Suprapubic skin (tissue), 4 donors: ENCODE results near the gene LRMDA. TPM values are rescaled to one million over a fixed set of nuclear protein-coding genes. Genes with fewer than 3 reads are reported as not detected.

Experiments
- DNase-seq, 2 donors: peaks; one replicate each; pipeline ENCODE4 v3.0.0-alpha.2; 2019; ENCODE audit warnings: low spot score in 2 of 2
- H3K27ac ChIP-seq: fragments of 200-600 bp; sonication (generic); one replicate; pipeline ENCODE4 v1.5.1; 2019
- H3K27me3 ChIP-seq: fragments of 200-600 bp; sonication (generic); one replicate; pipeline ENCODE4 v1.5.1; 2019
- H3K36me3 ChIP-seq: fragments of 200-600 bp; sonication (generic); one replicate; pipeline ENCODE4 v1.5.1; 2019
- H3K4me1 ChIP-seq: fragments of 200-600 bp; sonication (generic); one replicate; pipeline ENCODE4 v1.5.1; 2019
- H3K4me3 ChIP-seq: fragments of 200-600 bp; sonication (generic); one replicate; pipeline ENCODE4 v1.5.1; 2019; ENCODE audit warnings: mild to moderate bottlenecking
- H3K9me3 ChIP-seq: fragments of 200-600 bp; sonication (generic); one replicate; pipeline ENCODE4 v1.5.1; 2019
- CTCF ChIP-seq, 2 donors: fragments of 200-600 bp in 1 of 2; fragments of 450-650 bp in 1 of 2; sonication (generic) in 1 of 2; IDR thresholded peaks; one replicate each; pipeline ENCODE4 v1.5.1; 2016 to 2019; ENCODE audit warnings: antibody characterized with exemption in 2 of 2, mild to moderate bottlenecking in 1 of 2, moderate library complexity in 1 of 2
- EP300 ChIP-seq: sonication (generic); formaldehyde crosslinking; IDR thresholded peaks from one replicate; pipeline ENCODE4 v1.6.1; 2017; ENCODE audit warnings: antibody characterized with exemption
- POLR2A ChIP-seq, 2 donors: fragments of 450-650 bp; IDR thresholded peaks; one replicate each; pipeline ENCODE4 v1.6.1; 2017; ENCODE audit warnings: antibody characterized with exemption in 2 of 2, mild to moderate bottlenecking in 2 of 2, moderate library complexity in 2 of 2
- POLR2AphosphoS5 ChIP-seq, 3 donors: sonication (generic); formaldehyde crosslinking; IDR thresholded peaks; one replicate each; pipeline ENCODE4 v1.6.1; 2017; ENCODE audit warnings: antibody characterized with exemption in 3 of 3
- WGBS: methylation state at CpG from one replicate; pipeline ENCODE4 v1.1.5; 2018; 5-methylcytosine and 5-hydroxymethylcytosine counted together
- total RNA-seq, 4 donors: library from RNA; depleted of rRNA; stranded (reverse); fragments of >200 nt; gene quantifications; one replicate each; pipeline ENCODE4 v1.1.0, GENCODE V29; 2016

Gene LRMDA
- total RNA-seq, 4 donors from 2014 or later: 0.10 to 2.9 (median 1.9) TPM; not detected in 1

DNA sequence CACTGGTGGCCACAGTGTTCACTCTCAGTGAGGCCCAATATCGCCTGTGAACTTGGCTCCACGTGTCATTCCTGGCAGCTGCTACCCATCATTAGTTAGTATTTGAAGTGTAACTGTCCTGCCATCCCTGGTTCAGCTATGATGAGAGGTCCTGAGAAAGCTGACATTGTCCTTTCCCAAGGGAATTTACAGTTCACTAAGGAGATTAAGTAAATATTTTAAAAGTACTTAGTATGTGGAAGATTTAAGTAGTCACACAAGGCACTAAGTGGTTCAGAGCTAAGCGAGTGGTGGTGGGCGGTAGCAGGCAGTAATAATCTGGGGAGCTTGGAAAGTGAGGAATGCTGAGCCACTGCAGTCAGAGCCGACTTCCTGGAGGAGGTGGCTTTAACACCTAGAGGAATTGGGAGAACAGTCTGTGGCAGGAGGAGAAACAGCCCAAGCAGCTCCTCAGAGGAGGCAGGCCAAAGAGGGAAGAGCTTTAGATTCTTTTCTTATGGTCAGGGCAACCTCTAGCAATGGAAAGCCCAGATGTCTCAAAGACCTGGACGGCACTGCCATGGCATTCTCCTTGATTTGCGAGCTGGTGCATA lies 519.7 kb downstream of the LRMDA start:
- DNase-seq: no peak

GRCh38 chr10:75951627-75952026 lies 520.2 kb downstream of the LRMDA start:
- H3K27ac ChIP-seq: no peak overlapping the region
- no peaks in the 10 kb centered on the region for H3K4me1 ChIP-seq
- no peak for TF ChIP-seq EP300
- TF ChIP-seq POLR2A (IDR thresholded peaks at IDR 0.05): no peak
- TF ChIP-seq POLR2AphosphoS5 (IDR thresholded peaks at IDR 0.05): no peak
- no peak for TF ChIP-seq CTCF (IDR thresholded peaks at IDR 0.05)
- 91% methylated on average over 7 of the region's 7 CpGs for WGBS
- no peak for DNase-seq
- H3K4me3 ChIP-seq: no peak overlapping the region
- H3K9me3 ChIP-seq: no peaks in the 10 kb centered on the region
- no peaks in the 10 kb centered on the region for H3K27me3 ChIP-seq
- H3K36me3 ChIP-seq: no peaks in the 10 kb centered on the region

More for the DNA sequence above, 519.7 kb downstream of the LRMDA start:
- Histone ChIP-seq H3K4me1 (no peaks in the 10 kb centered on the region), H3K27ac (no peak overlapping the region), H3K27me3 (no peaks in the 10 kb centered on the region), H3K9me3 (no peaks in the 10 kb centered on the region), H3K36me3 (no peaks in the 10 kb centered on the region), H3K4me3 (no peak overlapping the region)
- TF ChIP-seq POLR2A (IDR thresholded peaks at IDR 0.05) (no peak), EP300 (no peak)
- 77% methylated on average over 7 of the region's 7 CpGs for WGBS

GRCh38 chr10:75952093-75952492 lies 520.7 kb downstream of the LRMDA start:
- no peak overlapping the region for H3K27ac ChIP-seq
- DNase-seq: no peak
- TF ChIP-seq CTCF (IDR thresholded peaks at IDR 0.05): no peak
- no peak for TF ChIP-seq POLR2A (IDR thresholded peaks at IDR 0.05)
- no peak for TF ChIP-seq EP300
- no peak for TF ChIP-seq POLR2AphosphoS5 (IDR thresholded peaks at IDR 0.05)
- WGBS: 89% methylated on average over 7 of the region's 7 CpGs
- H3K36me3 ChIP-seq: no peaks in the 10 kb centered on the region
- H3K4me3 ChIP-seq: no peak overlapping the region
- no peaks in the 10 kb centered on the region for H3K9me3 ChIP-seq
- H3K4me1 ChIP-seq: no peaks in the 10 kb centered on the region
- H3K27me3 ChIP-seq: no peaks in the 10 kb centered on the region

GRCh38 chr10:75954486-75954885 lies 523.1 kb downstream of the LRMDA start:
- no peak for DNase-seq
- 85% methylated on average over 4 of the region's 4 CpGs for WGBS
- Histone ChIP-seq H3K4me3 (no peak overlapping the region), H3K27ac (no peak overlapping the region), H3K9me3 (no peaks in the 10 kb centered on the region), H3K36me3 (no peaks in the 10 kb centered on the region), H3K4me1 (no peaks in the 10 kb centered on the region), H3K27me3 (no peaks in the 10 kb centered on the region)
- TF ChIP-seq CTCF (IDR thresholded peaks at IDR 0.05): no peak

GRCh38 chr10:75955973-75956502 lies 524.6 kb downstream of the LRMDA start:
- H3K27me3 ChIP-seq: no peaks in the 10 kb centered on the region
- TF ChIP-seq POLR2AphosphoS5 (IDR thresholded peaks at IDR 0.05) (no peak), POLR2A (IDR thresholded peaks at IDR 0.05) (no peak), EP300 (no peak), CTCF (IDR thresholded peaks at IDR 0.05) (no peak)
- H3K4me1 ChIP-seq: no peaks in the 10 kb centered on the region
- no peaks in the 10 kb centered on the region for H3K9me3 ChIP-seq
- WGBS: 88% methylated on average over 2 of the region's 2 CpGs
- H3K27ac ChIP-seq: no peak overlapping the region
- no peak for DNase-seq
- no peak overlapping the region for H3K4me3 ChIP-seq
- no peaks in the 10 kb centered on the region for H3K36me3 ChIP-seq

- Histone ChIP-seq H3K27me3 (no peaks in the 10 kb centered on the region), H3K36me3 (no peaks in the 10 kb centered on the region), H3K4me3 (no peak overlapping the region), H3K4me1 (no peaks in the 10 kb centered on the region), H3K27ac (no peak overlapping the region), H3K9me3 (no peaks in the 10 kb centered on the region)
- TF ChIP-seq POLR2AphosphoS5 (IDR thresholded peaks at IDR 0.05) (no peak), EP300 (no peak), POLR2A (IDR thresholded peaks at IDR 0.05) (no peak), CTCF (IDR thresholded peaks at IDR 0.05) (no peak)
- 100% methylated on average over 2 of the region's 2 CpGs for WGBS
- no peak for DNase-seq
Observed at GRCh38 chr10:75956624-75957023, 525.2 kb downstream of the LRMDA start.
